GM12892 (cell line): Measurements from ENCODE around the gene ZBTB7C.

Experiments
- DNase-seq: peaks from one replicate; pipeline ENCODE4 v3.0.0; 2011; ENCODE audit not compliant: insufficient read length
- FAIRE-seq: peaks from 2 replicates; lab custom pipeline; 2011; peaks lifted over from hg19 to GRCh38; lab: Jason Lieb, UNC
- POLR2A ChIP-seq: IDR thresholded peaks from 2 replicates; pipeline ENCODE4 v1.6.1; 2011; ENCODE audit warnings: low read depth, low read length, control low read depth
- POLR2AphosphoS5 ChIP-seq: IDR thresholded peaks from 2 replicates; pipeline ENCODE4 v1.6.1; 2011; ENCODE audit warnings: low read depth, low read length, control low read depth
- TAF1 ChIP-seq: IDR thresholded peaks from 2 replicates; pipeline ENCODE4 v1.6.1; 2011; ENCODE audit warnings: low read depth, mild to moderate bottlenecking, control low read depth, low read length, borderline replicate concordance

The ZBTB7C gene

GRCh38 chr18:48036226-48036625, 373.0 kb downstream of the ZBTB7C start:
- DNase-seq (no peak), FAIRE-seq (no peak)
- TF ChIP-seq TAF1 (no peak), POLR2A (no peak), POLR2AphosphoS5 (no peak)

DNA sequence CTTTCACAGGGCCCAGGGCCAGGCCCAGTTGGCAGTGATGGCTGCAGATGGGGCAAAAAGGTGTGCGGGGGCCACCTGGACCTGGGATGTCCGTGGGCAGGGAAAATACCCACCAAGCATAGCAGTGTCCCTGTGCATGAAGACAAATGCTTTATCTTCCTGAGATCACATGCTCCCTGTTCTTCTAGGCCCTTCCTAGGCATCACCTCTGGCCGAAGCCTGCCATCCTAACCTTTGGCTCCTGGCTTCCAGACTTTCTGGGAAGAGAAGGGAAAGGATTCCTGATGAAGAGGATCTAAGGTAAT, 373.7 kb downstream of the ZBTB7C start:
- DNase-seq (no peak), FAIRE-seq (no peak)
- TF ChIP-seq POLR2AphosphoS5: no peak
- no peak for TF ChIP-seq TAF1
- no peak for TF ChIP-seq POLR2A

DNA sequence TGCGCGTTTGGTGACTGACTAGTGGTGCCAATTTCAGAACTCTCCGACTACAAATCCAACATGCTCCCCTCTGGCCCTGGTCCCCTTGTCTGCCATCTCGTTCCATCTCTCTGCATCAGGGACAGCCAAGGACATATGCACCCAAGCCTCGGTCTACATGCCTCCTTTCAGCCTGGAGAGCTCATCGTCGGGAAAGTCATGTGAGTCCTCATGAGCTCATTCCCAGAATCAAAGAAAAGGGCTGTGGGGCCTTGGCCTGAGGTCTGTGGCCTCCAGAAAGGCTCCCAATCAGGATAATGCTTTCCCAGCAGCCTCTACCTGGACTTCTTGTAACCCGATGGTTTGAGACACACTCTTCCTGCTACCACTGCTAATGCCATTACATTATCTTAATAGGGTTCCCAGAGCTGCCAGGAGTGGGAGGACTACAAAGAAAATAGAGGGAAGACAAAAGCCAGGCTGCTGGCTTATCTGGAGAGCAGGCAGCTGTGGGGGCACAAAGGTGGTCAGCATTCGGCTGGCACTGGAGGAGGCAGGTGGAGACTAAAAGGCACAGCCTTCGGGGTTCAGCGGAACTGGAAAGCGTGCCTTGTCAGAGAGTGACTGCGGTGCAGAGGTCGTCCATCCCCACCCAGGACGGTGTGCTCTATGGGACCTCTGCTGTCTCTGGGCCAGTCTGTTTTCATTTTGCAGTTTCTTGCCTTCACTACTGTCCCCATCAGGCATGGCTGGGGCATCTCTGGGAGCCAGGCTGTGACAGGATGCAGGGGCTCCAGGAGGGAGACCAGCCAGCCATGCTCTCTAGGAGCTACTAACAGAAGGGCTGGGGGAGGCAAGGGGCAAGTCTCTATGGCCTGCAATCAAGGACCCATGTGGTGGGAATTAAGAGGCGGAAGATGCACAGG, 374.3 kb downstream of the ZBTB7C start:
- FAIRE-seq (no peak), DNase-seq (no peak)
- no peak for TF ChIP-seq POLR2AphosphoS5
- TF ChIP-seq POLR2A: no peak
- no peak for TF ChIP-seq TAF1

DNA sequence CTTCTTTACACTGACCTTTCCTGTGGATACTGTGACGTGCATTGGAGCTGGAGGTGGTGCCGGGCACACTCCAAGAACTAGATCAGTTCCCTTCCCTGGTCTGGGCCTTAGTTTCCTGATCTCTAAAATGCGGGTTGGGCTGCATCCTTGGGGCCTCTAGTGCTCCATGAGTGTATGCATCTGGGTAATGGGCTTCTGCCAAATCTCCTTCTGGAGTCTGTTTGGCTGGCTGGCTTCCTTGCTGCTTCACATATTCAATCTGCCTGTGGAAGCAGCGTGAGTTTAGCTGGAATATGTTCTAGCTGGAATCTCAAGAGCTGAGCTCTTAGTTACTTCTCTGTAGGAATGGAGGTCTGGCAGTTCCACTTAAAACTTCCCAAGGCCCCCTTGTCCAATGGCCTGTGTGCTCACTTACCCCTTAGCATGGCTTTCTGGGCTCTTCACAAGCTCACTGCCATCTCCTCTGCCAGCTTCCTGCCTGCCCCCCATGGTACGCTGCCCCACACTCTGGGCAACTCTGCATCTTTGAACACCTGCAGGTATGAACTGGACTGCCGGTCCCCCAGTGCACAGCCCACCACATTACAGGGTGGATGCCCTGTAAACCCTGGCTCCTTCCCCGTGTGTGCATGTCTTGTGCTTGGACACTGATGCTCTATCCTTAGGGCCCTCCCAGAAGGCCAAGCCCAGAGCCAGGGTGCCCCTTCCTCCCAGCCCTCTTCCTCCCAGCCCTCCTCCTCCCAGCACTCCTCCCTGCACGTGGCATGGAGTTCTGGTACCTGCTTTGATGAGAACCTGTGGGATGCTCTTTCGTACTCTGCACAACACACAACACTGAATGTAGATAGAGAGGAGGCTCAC, 375.2 kb downstream of the ZBTB7C start:
- TF ChIP-seq POLR2A (no peak), POLR2AphosphoS5 (no peak)
- no peak for FAIRE-seq
- DNase-seq: no peak

GRCh38 chr18:48032876-48033789, 376.1 kb downstream of the ZBTB7C start:
- no peak for TF ChIP-seq TAF1
- no peak for TF ChIP-seq POLR2AphosphoS5
- no peak for TF ChIP-seq POLR2A
- DNase-seq (no peak), FAIRE-seq (no peak)

- no peak for TF ChIP-seq POLR2A
- no peak for TF ChIP-seq POLR2AphosphoS5
- no peak for TF ChIP-seq TAF1
- FAIRE-seq (no peak), DNase-seq (no peak)
Observed at GRCh38 chr18:48031641-48032040, 377.5 kb downstream of the ZBTB7C start.

DNA sequence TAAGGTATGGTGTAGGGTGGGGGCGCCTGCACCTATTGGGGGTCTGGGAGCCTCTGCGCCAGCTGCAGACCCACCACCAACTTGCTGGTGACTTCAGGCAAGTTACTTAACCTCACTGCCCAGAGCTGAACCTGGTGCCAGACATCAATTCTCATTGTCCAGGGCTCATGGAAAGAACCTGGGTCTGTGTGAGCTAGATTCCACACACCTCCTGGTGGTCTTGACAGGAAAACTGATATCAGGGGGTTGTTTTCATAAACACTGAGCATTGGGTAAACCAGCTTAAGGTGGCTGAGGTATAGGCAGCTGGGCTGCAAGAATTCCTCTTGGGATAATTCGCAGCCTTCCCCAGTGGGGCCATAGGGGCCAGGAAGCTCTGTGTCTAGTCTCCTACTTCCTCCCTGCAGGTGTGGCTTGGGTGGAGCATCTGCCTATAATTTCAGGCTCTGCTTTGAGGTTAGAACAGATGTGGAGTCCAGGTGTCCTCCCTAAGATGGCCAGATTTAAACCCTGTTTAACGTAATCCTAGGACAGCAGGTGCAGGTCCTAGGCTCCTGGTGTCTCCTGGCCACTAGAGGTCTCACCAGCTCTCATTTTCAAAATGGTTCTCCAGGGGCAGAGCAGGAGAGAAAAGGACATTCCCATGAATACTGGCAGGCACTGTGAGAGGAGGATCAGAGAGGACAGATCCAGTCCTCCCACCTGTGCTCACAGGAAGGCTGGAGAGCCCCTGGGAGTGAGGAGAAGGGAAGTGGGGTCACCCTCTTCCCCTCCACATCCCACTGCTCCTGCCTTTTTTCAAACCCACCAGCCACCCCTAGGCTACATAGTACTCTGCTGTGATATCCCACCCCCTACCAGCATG, 378.3 kb downstream of the ZBTB7C start:
- TF ChIP-seq POLR2A: no peak
- no peak for TF ChIP-seq POLR2AphosphoS5
- no peak for TF ChIP-seq TAF1
- no peak for DNase-seq
- no peak for FAIRE-seq

GRCh38 chr18:48029296-48029986, 379.7 kb downstream of the ZBTB7C start:
- DNase-seq (no peak), FAIRE-seq (no peak)
- TF ChIP-seq POLR2A: no peak
- no peak for TF ChIP-seq POLR2AphosphoS5
- no peak for TF ChIP-seq TAF1

DNA sequence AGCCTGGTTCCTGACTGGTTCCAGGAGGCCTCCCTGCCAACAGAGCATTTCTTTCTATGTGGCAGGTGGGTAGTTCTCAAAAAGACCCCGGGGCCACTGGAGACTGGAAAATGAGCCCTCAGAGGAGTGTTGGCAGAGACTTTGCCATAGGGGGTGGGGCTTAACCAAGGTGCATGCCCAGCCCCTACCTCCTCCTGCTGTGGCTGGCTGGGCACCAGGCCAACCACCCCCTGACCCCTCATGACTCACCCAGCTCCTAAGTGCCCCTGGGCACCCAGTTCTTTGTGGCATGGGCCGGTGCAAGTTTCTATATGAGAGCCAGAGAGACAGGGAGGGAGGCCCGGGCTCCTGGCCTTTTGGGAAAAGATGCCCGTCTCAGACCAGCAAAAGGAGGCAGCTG, 380.5 kb downstream of the ZBTB7C start:
- no peak for DNase-seq
- no peak for FAIRE-seq

More for the DNA sequence above, 380.5 kb downstream of the ZBTB7C start:
- TF ChIP-seq TAF1 (no peak), POLR2AphosphoS5 (no peak), POLR2A (no peak)
